K562 (cell line): ENCODE results near the gene CEBPB. TPM values are rescaled to one million over a fixed set of nuclear protein-coding genes. Genes with fewer than 3 reads are reported as not detected.
A peak's percentile ranks its signal among the peaks of the same experiment; 100 is the strongest.

ENCODE experiments used
- BCOR ChIP-seq: fragments of 450-650 bp; IDR thresholded peaks from 2 replicates; pipeline ENCODE4 v1.6.1; 2016
- CBFA2T2 ChIP-seq: fragments of 450-650 bp; conservative IDR thresholded peaks from 2 replicates; pipeline ENCODE4 v1.6.1; 2017; ENCODE audit warnings: mild to moderate bottlenecking
- CBFA2T3 ChIP-seq: fragments of 450-650 bp; IDR thresholded peaks from 2 replicates; pipeline ENCODE4 v1.6.1; 2017
- CBX5 ChIP-seq: IDR thresholded peaks from 2 replicates; pipeline ENCODE4 v1.6.1; 2014; ENCODE audit warnings: low read depth, borderline replicate concordance
- FOXM1 ChIP-seq, 2 experiments: fragments of 450-650 bp in 1 of 2; sonication (generic) in 1 of 2; formaldehyde crosslinking in 1 of 2; IDR thresholded peaks; 2 replicates each; pipeline versions ENCODE4 v1.6.1 to v1.9.0; 2017 to 2022; ENCODE audit warnings: low read depth in 2 of 2, mild to moderate bottlenecking in 2 of 2, missing genetic modification reagents in 1 of 2, moderate library complexity in 1 of 2
- GATA2 ChIP-seq: sonication (generic); formaldehyde crosslinking; IDR thresholded peaks from 2 replicates; pipeline ENCODE4 v1.4.0; 2020; ENCODE audit warnings: mild to moderate bottlenecking, missing genetic modification reagents
- HDAC1 ChIP-seq, 2 experiments: fragments of 450-650 bp; IDR thresholded peaks; 2 replicates each; pipeline ENCODE4 v1.6.1; 2016 to 2017; ENCODE audit warnings: inconsistent platforms in 1 of 2, mild to moderate bottlenecking in 1 of 2, moderate library complexity in 1 of 2
- KLF16 ChIP-seq: IDR thresholded peaks from 2 replicates; pipeline ENCODE4 v1.6.1; 2016; ENCODE audit warnings: antibody characterized with exemption
- LCOR ChIP-seq: sonication (generic); formaldehyde crosslinking; IDR thresholded peaks from 2 replicates; pipeline ENCODE4 v1.8.0; 2022; ENCODE audit warnings: mild to moderate bottlenecking, missing genetic modification reagents
- MBD2 ChIP-seq: sonication (generic); IDR thresholded peaks from 2 replicates; pipeline ENCODE4 v1.6.1; 2016; ENCODE audit warnings: low read depth, borderline replicate concordance
- MEIS2 ChIP-seq: fragments of 450-650 bp; IDR thresholded peaks from 2 replicates; pipeline ENCODE4 v1.6.1; 2014; ENCODE audit warnings: mild to moderate bottlenecking; ENCODE audit not compliant: partially characterized antibody
- MLX ChIP-seq, 2 experiments: fragments of 450-650 bp in 1 of 2; sonication (generic) in 1 of 2; formaldehyde crosslinking; conservative IDR thresholded peaks; 2 replicates each; pipeline versions ENCODE4 v1.4.0 to v1.8.1; 2020 to 2022; ENCODE audit warnings: mild to moderate bottlenecking in 1 of 2, missing genetic modification reagents in 1 of 2
- MXI1 ChIP-seq: IDR thresholded peaks from 2 replicates; pipeline ENCODE4 v1.6.1; 2011; ENCODE audit warnings: low read depth, mild to moderate bottlenecking, improper control_type of control experiment, low read length
- SOX6 ChIP-seq: fragments of 450-650 bp; IDR thresholded peaks from 2 replicates; pipeline ENCODE4 v1.6.1; 2014; ENCODE audit warnings: mild to moderate bottlenecking
- TAF1 ChIP-seq: IDR thresholded peaks from 2 replicates; pipeline ENCODE4 v1.6.1; 2011; ENCODE audit warnings: mild to moderate bottlenecking, low read length, moderate library complexity; ENCODE audit not compliant: insufficient read depth, control insufficient read depth, severe bottlenecking; ENCODE audit errors: extremely low read depth
- THAP12 ChIP-seq: fragments of 250-450 bp; sonication (Bioruptor Pico); IDR thresholded peaks from 2 replicates; pipeline ENCODE4 v1.9.0; 2021; ENCODE audit warnings: mild to moderate bottlenecking, inconsistent platforms
- VEZF1 ChIP-seq: fragments of 200-800 bp; sonication (Bioruptor generic); IDR thresholded peaks from 2 replicates; pipeline ENCODE4 v1.6.1; 2017; ENCODE audit warnings: missing genetic modification characterization, missing compliant biosample characterization
- ZBTB11 ChIP-seq, 3 experiments: fragments of 200-800 bp in 1 of 3; fragments of 250-450 bp in 1 of 3; fragments of 450-650 bp in 1 of 3; sonication (Bioruptor Pico) in 1 of 3; sonication (Bioruptor generic) in 1 of 3; formaldehyde crosslinking in 1 of 3; IDR thresholded peaks; 2 replicates each; pipeline versions ENCODE4 v1.6.1 to v1.8.0; 2016 to 2022; ENCODE audit warnings: mild to moderate bottlenecking in 2 of 3, missing genetic modification characterization in 2 of 3, missing compliant biosample characterization in 1 of 3, moderate library complexity in 1 of 3
- ZFX ChIP-seq: sonication (generic); formaldehyde crosslinking; IDR thresholded peaks from 2 replicates; pipeline ENCODE4 v1.8.0; 2022; ENCODE audit warnings: mild to moderate bottlenecking, missing genetic modification reagents, moderate library complexity
- ZNF644 ChIP-seq: fragments of 200-800 bp; sonication (Bioruptor generic); IDR thresholded peaks from 2 replicates; pipeline ENCODE4 v1.6.1; 2016; ENCODE audit warnings: low read depth, missing genetic modification characterization, missing compliant biosample characterization
- polyA plus RNA-seq, 8 experiments: library from polyadenylated mRNA; depleted of rRNA in 4 of 8; stranded (reverse) in 5 of 8; unstranded in 3 of 8; fragments of >200 nt; fragmentation: Nextera tagmentation in 2 of 8; fragmentation: Illumina TruSeq in 1 of 8; extraction: Ambion mirVana in 2 of 8; extraction: Trizol in 1 of 8; gene quantifications; 2 replicates each; pipeline versions ENCODE4 v1.2.1 to v1.2.3, GENCODE V29; 2011 to 2014; ENCODE audit warnings: inconsistent platforms in 1 of 8, missing spikeins in 1 of 8
- total RNA-seq, 7 experiments: library from RNA; depleted of rRNA in 6 of 7; stranded (reverse); fragments of >200 nt in 6 of 7; fragmentation: Illumina TruSeq in 2 of 7; extraction: Trizol in 2 of 7; gene quantifications; 2 replicates each; pipeline versions ENCODE4 v1.2.1 to v1.2.3, GENCODE V29; 2011 to 2021; ENCODE audit warnings: low replicate concordance in 1 of 7

Gene CEBPB
- total and polyA plus RNA-seq, 9 of the 15 experiments (the other 6 are each of a cell fraction or from before 2014, with no cell fraction given): 1.2 to 72.6 (median 7.8) TPM

- TF ChIP-seq MXI1: no peak
- TF ChIP-seq LCOR (CRISPR knock-in tag): no peak
- TF ChIP-seq ZBTB11 (CRISPR knock-in tag; IDR thresholded peaks at IDR 0.05): no peak
- TF ChIP-seq MBD2: no peak
- TF ChIP-seq CBX5: no peak
- TF ChIP-seq KLF16: peak; percentile 83
- TF ChIP-seq TAF1: no peak
- peak; percentile 89 for TF ChIP-seq VEZF1 (CRISPR knock-in tag)
- TF ChIP-seq BCOR: peak; percentile 64; the same call in 1 of the 2 replicates
- TF ChIP-seq CBFA2T3: peak; percentile 94
- no peak for TF ChIP-seq MLX (CRISPR knock-in tag; conservative IDR thresholded peaks at IDR 0.05)
- peak; percentile 78 for TF ChIP-seq SOX6
- peak; percentile 25 for TF ChIP-seq MEIS2
- peak; percentile 75 for TF ChIP-seq GATA2 (CRISPR knock-in tag)
- TF ChIP-seq FOXM1 (IDR thresholded peaks at IDR 0.05; ENCODE audit: low read depth): 0 out of 2 replicates have a peak, but pooled peaks have one; percentile 32
- no peak for TF ChIP-seq FOXM1 (CRISPR knock-in tag; IDR thresholded peaks at IDR 0.05; ENCODE audit: low read depth)
- no peak for TF ChIP-seq ZFX (CRISPR knock-in tag)
- no peak for TF ChIP-seq ZNF644 (tag)
- peak in 1 of 2 experiments; percentile 31; a peak in 1 of 4 replicates for TF ChIP-seq HDAC1 (IDR thresholded peaks at IDR 0.05)
- no peak for TF ChIP-seq THAP12 (CRISPR knock-in tag)
- peak; percentile 87 for TF ChIP-seq CBFA2T2
These were observed 7.0 kb downstream of the CEBPB start (continued) for GRCh38 chr20:50197463-50198179.
